Activated CD4-positive, alpha-beta memory T cell treated with anti-CD3 and anti-CD28 coated beads, Interleukin-2, amount 10 ng/mL, durations not matched to agents 7 days and 5 days (primary cell): ENCODE results near the gene GPR146. TPM values are rescaled to one million over a fixed set of nuclear protein-coding genes. Genes with fewer than 3 reads are reported as not detected.

Source experiments
- CTCF ChIA-PET: fragments of 350-600 bp; sonication (Branson Sonifier 250); formaldehyde crosslinking; loops from one replicate; lab custom pipeline; 2021; ENCODE audit warnings: antibody characterized with exemption, inconsistent platforms; lab: Charles Lee
- POLR2A ChIA-PET: fragments of 350-600 bp; sonication (Branson Sonifier 250); formaldehyde crosslinking; loops from one replicate; lab custom pipeline; 2021; ENCODE audit warnings: antibody characterized with exemption; lab: Charles Lee
- DNase-seq: peaks from one replicate; pipeline ENCODE4 v3.0.0-alpha.2; 2020
- H3K27ac Mint-ChIP-seq: one replicate; pipeline ENCODE4 v1.8.0; 2021; ENCODE audit warnings: mild to moderate bottlenecking, mixed read lengths
- H3K27me3 Mint-ChIP-seq: one replicate; pipeline ENCODE4 v1.8.0; 2021; ENCODE audit warnings: mixed read lengths
- H3K36me3 Mint-ChIP-seq: one replicate; pipeline ENCODE4 v1.8.0; 2021; ENCODE audit warnings: low read depth, mixed read lengths
- H3K4me1 Mint-ChIP-seq: one replicate; pipeline ENCODE4 v1.8.0; 2021; ENCODE audit warnings: mixed read lengths
- H3K4me3 Mint-ChIP-seq: one replicate; pipeline ENCODE4 v1.8.0; 2021; ENCODE audit warnings: mild to moderate bottlenecking, mixed read lengths
- H3K9me3 Mint-ChIP-seq: one replicate; pipeline ENCODE4 v1.8.0; 2021; ENCODE audit warnings: mixed read lengths
- total RNA-seq, 2 experiments: library from RNA; stranded (reverse); gene quantifications; one replicate each; pipeline ENCODE4 v1.2.3, GENCODE V29; 2021

GPR146 gene
- total RNA-seq, 2 experiments from 2014 or later = 10.0 to 10.1 TPM

- no peak for DNase-seq
- Mint-ChIP-seq H3K27me3 (peaks cover 2% of the 10 kb centered on the region), H3K4me3 (no peak overlapping the region), H3K9me3 (no peaks in the 10 kb centered on the region), H3K36me3 (no peaks in the 10 kb centered on the region), H3K27ac (no peak overlapping the region), H3K4me1 (peaks cover 8% of the 10 kb centered on the region)
- ChIA-PET POLR2A (no interaction called here), CTCF (interaction anchor here (0.7 to 4.6 kb wide), 3 partner anchors 16 to 92 kb away, joined by 3 to 36 read pairs (median 3); no protein-coding TSS in a partner anchor)
These were observed 39.6 kb downstream of the GPR146 start for GRCh38 chr7:1083729-1084657.

GRCh38 chr7:1085266-1085665, 40.9 kb downstream of the GPR146 start:
- no peak overlapping the region for H3K4me3 Mint-ChIP-seq
- H3K9me3 Mint-ChIP-seq = no peaks in the 10 kb centered on the region
- peaks cover 2% of the 10 kb centered on the region for H3K27me3 Mint-ChIP-seq
- no peaks in the 10 kb centered on the region for H3K36me3 Mint-ChIP-seq
- no peak for DNase-seq
- ChIA-PET CTCF (interaction anchor here (1.1 to 4.6 kb wide), 3 partner anchors 18 to 92 kb away, joined by 4 to 36 read pairs (median 11); no protein-coding TSS in a partner anchor), POLR2A (interaction anchor here (1.2 kb wide), 1 partner anchor 8 kb away, joined by 3 read pairs; no protein-coding TSS in a partner anchor)
- peaks cover 8% of the 10 kb centered on the region for H3K4me1 Mint-ChIP-seq
- H3K27ac Mint-ChIP-seq = no peak overlapping the region

DNA sequence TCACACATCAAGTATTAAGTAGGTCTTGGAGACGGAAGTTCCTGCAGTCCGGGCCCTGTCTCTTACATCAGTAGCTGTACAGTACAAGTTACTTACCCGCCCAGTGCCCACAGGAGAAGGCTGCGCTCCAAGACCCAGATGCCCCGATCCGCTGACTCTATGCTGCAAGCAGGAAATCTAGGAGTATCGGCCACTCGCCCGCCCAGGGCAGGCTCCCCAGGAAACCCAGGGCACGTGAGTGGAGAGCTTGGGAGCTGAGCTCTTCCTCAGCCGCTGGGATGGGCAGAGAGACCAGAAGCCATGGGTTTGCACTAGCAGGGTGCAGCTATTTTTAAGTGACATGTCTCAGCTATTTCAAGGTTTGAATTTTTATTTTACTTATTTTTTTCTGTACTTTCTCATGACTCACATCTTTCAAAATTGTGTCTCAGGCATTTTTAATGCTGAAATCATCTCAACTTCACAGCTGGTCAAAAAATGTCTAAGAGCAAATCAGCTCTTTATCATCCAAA, 41.6 kb downstream of the GPR146 start:
- no peak for DNase-seq
- CTCF ChIA-PET = interaction anchor here (0.6 to 4.6 kb wide), 15 partner anchors 9 to 216 kb away, joined by 3 to 36 read pairs (median 4); no protein-coding TSS in a partner anchor
- POLR2A ChIA-PET = interaction anchor here (1.2 kb wide), 1 partner anchor 9 kb away, joined by 3 read pairs; no protein-coding TSS in a partner anchor
- Mint-ChIP-seq H3K4me1 (peaks cover 8% of the 10 kb centered on the region), H3K9me3 (no peaks in the 10 kb centered on the region), H3K36me3 (no peaks in the 10 kb centered on the region), H3K27ac (no peak overlapping the region), H3K4me3 (no peak overlapping the region), H3K27me3 (peaks cover 2% of the 10 kb centered on the region)

GRCh38 chr7:1086588-1087464, 42.5 kb downstream of the GPR146 start:
- ChIA-PET CTCF (interaction anchor here (0.7 to 4.6 kb wide), 15 partner anchors 10 to 114 kb away, joined by 3 to 36 read pairs (median 4); no protein-coding TSS in a partner anchor), POLR2A (interaction anchor here (1.2 kb wide), 1 partner anchor 10 kb away, joined by 3 read pairs; no protein-coding TSS in a partner anchor)
- DNase-seq = peak; percentile 78
- H3K36me3 Mint-ChIP-seq = no peaks in the 10 kb centered on the region
- peaks cover 2% of the 10 kb centered on the region for H3K27me3 Mint-ChIP-seq
- H3K9me3 Mint-ChIP-seq = no peaks in the 10 kb centered on the region
- peak overlapping the region; percentile 52 for H3K4me3 Mint-ChIP-seq
- no peak overlapping the region for H3K27ac Mint-ChIP-seq
- H3K4me1 Mint-ChIP-seq = peaks cover 8% of the 10 kb centered on the region

GRCh38 chr7:1087465-1087814, 43.1 kb downstream of the GPR146 start:
- Mint-ChIP-seq H3K36me3 (no peaks in the 10 kb centered on the region), H3K4me3 (no peak overlapping the region), H3K27me3 (peaks cover 2% of the 10 kb centered on the region), H3K27ac (no peak overlapping the region), H3K9me3 (no peaks in the 10 kb centered on the region), H3K4me1 (peaks cover 8% of the 10 kb centered on the region)
- ChIA-PET CTCF (interaction anchor here (1.2 to 4.6 kb wide), 2 partner anchors 9 to 89 kb away, joined by 3 to 36 read pairs; no protein-coding TSS in a partner anchor), POLR2A (no interaction called here)
- DNase-seq = no peak

DNA sequence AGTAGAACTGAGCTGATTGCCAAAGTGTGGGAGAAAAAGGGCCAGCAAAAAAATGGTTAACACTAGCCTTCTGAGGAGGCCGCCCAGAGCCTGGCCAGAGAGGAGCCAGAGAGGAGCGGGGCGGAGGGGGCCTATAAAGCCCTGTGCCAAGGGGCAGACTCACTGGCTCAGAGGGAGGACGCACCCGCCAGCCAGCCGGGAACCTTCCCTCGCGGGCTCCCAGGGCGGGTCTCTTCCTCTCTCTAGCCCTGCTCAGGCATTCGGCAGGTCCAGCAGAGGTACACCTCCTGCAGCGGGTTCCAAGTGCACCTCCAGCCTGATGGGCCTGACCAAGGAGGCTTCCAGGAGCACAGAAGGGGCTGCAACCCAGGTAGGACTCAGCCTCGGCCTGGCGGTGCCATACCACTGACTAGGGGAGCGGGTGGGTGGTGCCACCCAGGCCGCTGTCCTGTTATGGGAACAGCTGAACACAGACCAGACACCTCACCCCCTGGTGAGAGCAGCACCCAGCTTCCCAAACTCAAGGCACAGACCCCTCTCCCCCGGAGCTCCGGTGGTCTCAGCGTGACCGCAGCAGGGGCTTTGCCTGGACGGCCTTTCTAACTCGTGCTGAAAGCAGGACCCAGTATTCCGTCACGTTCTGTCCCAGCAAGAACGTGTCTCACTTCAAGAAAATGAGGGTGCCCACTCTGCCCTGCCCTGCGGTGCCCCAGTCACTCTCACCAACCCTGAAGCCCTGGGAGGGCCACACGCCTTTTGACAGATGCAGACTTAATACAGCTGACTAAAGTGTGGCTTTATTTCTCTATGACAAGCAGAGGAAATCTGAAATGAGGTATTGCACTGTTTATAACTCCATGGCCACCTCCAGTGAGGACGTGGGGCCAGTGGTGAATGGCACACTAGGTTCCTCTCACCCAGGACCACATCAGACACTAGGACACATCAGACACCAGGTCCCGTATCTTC, 43.9 kb downstream of the GPR146 start, which contains the start of gene GPER1:
Gene GPER1, plus strand, starts transcription at position 162 of the 969 bp plus-strand sequence. CDS start 3,616 bp downstream, outside the sequence.
- peak within 1 kb of the TSS; percentile 52 for H3K4me3 Mint-ChIP-seq
- no peak within 1 kb of the TSS for H3K27ac Mint-ChIP-seq
- peaks cover 8% of the 10 kb centered on the region for H3K4me1 Mint-ChIP-seq
- H3K27me3 Mint-ChIP-seq = peaks cover 2% of the 10 kb centered on the region
- no peaks in the 10 kb centered on the region for H3K36me3 Mint-ChIP-seq
- no peaks in the 10 kb centered on the region for H3K9me3 Mint-ChIP-seq
- DNase-seq = no peak
- CTCF ChIA-PET = interaction anchor here (1.2 to 4.6 kb wide), 3 partner anchors 9 to 89 kb away, joined by 3 to 36 read pairs (median 5); no protein-coding TSS in a partner anchor
- POLR2A ChIA-PET = no interaction called here

DNA sequence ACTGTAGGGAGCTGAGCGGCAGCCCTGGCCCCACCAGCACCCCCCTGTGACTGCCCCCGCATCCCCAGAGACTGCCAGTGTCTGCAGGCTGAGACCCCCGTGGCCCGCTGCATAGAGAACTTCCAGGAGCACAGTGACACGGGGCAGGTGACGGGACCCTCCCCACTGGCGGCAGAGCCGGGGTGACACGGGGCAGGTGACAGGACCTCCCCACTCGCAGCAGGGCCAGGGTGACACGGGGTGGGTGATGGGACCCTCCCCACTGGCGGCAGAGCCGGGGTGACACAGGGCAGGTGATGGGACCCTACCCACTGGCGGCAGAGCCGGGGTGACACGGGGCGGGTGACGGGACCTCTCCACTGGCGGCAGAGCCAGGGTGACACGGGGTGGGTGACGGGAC, 45.9 kb downstream of the GPR146 start:
- no peaks in the 10 kb centered on the region for H3K36me3 Mint-ChIP-seq
- peaks cover 8% of the 10 kb centered on the region for H3K4me1 Mint-ChIP-seq
- H3K27ac Mint-ChIP-seq = no peak overlapping the region
- ChIA-PET POLR2A (no interaction called here), CTCF (interaction anchor here (1.5 kb wide), 1 partner anchor 87 kb away, joined by 5 read pairs; no protein-coding TSS in a partner anchor)
- H3K9me3 Mint-ChIP-seq = no peaks in the 10 kb centered on the region
- H3K4me3 Mint-ChIP-seq = no peak overlapping the region
- DNase-seq = no peak
- H3K27me3 Mint-ChIP-seq = peaks cover 2% of the 10 kb centered on the region

GRCh38 chr7:1090686-1091643, 46.6 kb downstream of the GPR146 start:
- Mint-ChIP-seq H3K27ac (no peak overlapping the region), H3K9me3 (no peaks in the 10 kb centered on the region), H3K36me3 (no peaks in the 10 kb centered on the region), H3K4me3 (no peak overlapping the region), H3K27me3 (peaks cover 2% of the 10 kb centered on the region), H3K4me1 (peaks cover 8% of the 10 kb centered on the region)
- no peak for DNase-seq
- CTCF ChIA-PET = no interaction called here
- POLR2A ChIA-PET = no interaction called here

- POLR2A ChIA-PET = no interaction called here
- Mint-ChIP-seq H3K4me3 (no peak overlapping the region), H3K27ac (no peak overlapping the region), H3K27me3 (peaks cover 2% of the 10 kb centered on the region), H3K36me3 (no peaks in the 10 kb centered on the region), H3K4me1 (peaks cover 8% of the 10 kb centered on the region), H3K9me3 (no peaks in the 10 kb centered on the region)
- DNase-seq = no peak
- CTCF ChIA-PET = no interaction called here
These were observed 47.3 kb downstream of the GPR146 start for GRCh38 chr7:1091644-1092027.

GRCh38 chr7:1092161-1092632, 47.9 kb downstream of the GPR146 start:
- ChIA-PET POLR2A (no interaction called here), CTCF (no interaction called here)
- Mint-ChIP-seq H3K9me3 (no peaks in the 10 kb centered on the region), H3K36me3 (no peaks in the 10 kb centered on the region), H3K4me1 (peaks cover 4% of the 10 kb centered on the region), H3K4me3 (no peak overlapping the region), H3K27ac (no peak overlapping the region), H3K27me3 (no peaks in the 10 kb centered on the region)
- no peak for DNase-seq
